Erythroblast (primary cell): ENCODE results near the gene RNF168.
"Not testable (repeated sequence)": the region's sequence is repeated elsewhere in the genome, so short reads cannot be mapped to it uniquely, and the experiment has no call there.

Experiments used
- DNase-seq, 2 experiments: peaks; one replicate each; lab custom pipeline; 2025; lab: John Stamatoyannopoulos, UW
- GATA1 ChIP-seq: IDR thresholded peaks from 2 replicates; pipeline ENCODE4 v1.6.1; 2011; ENCODE audit warnings: low read depth, mild to moderate bottlenecking, control low read depth, low read length, moderate library complexity
- POLR2A ChIP-seq: IDR thresholded peaks from 2 replicates; pipeline ENCODE4 v1.6.1; 2011; ENCODE audit warnings: mild to moderate bottlenecking, low read length

The RNF168 gene

GRCh38 chr3:196503196-196504076, at the start of gene RNF168:
Gene RNF168, minus strand, starts transcription at chr3:196503768. Its CDS starts 595 bp downstream, at chr3:196503173.
- peak; percentile 92 for DNase-seq
- TF ChIP-seq GATA1 = no peak
- peak; percentile 82 for TF ChIP-seq POLR2A

- no peak for TF ChIP-seq GATA1
- no peak for TF ChIP-seq POLR2A
- no peak for DNase-seq
Observed at GRCh38 chr3:196552253-196552652, 48.7 kb upstream of the RNF168 start.

GRCh38 chr3:196550172-196550571, 46.6 kb upstream of the RNF168 start:
- not testable (repeated sequence) for DNase-seq

- DNase-seq = not testable (repeated sequence)
Observed at GRCh38 chr3:196549312-196549711, 45.7 kb upstream of the RNF168 start.

GRCh38 chr3:196547067-196547466, 43.5 kb upstream of the RNF168 start:
- no peak for DNase-seq
- TF ChIP-seq POLR2A (no peak), GATA1 (no peak)

DNA sequence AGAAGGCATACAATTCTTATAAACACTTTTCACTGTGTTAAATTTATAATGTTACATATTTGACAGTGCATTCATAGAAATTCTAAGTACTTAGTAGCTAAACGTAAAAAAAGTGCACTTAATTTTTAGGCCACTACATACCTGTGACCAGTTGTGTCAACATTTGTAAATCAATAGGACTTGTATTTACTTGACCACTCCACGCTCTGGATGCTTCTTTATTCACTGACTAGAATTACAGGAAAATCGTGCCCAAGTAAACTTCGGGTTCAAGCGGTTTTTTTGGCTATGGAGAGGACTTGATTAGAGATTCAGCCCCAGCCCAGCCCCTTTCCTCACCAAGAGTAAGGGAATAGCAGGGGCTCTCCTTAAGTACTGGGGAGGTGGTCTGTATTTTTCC, 43.0 kb upstream of the RNF168 start:
- no peak for DNase-seq

GRCh38 chr3:196544491-196544992, 41.0 kb upstream of the RNF168 start:
- DNase-seq = no peak
- TF ChIP-seq POLR2A (no peak), GATA1 (no peak)

More for the DNA sequence above, 43.0 kb upstream of the RNF168 start:
- TF ChIP-seq POLR2A (no peak), GATA1 (no peak)

GRCh38 chr3:196541684-196542445, 38.3 kb upstream of the RNF168 start:
- TF ChIP-seq POLR2A (no peak), GATA1 (no peak)
- no peak for DNase-seq

DNA sequence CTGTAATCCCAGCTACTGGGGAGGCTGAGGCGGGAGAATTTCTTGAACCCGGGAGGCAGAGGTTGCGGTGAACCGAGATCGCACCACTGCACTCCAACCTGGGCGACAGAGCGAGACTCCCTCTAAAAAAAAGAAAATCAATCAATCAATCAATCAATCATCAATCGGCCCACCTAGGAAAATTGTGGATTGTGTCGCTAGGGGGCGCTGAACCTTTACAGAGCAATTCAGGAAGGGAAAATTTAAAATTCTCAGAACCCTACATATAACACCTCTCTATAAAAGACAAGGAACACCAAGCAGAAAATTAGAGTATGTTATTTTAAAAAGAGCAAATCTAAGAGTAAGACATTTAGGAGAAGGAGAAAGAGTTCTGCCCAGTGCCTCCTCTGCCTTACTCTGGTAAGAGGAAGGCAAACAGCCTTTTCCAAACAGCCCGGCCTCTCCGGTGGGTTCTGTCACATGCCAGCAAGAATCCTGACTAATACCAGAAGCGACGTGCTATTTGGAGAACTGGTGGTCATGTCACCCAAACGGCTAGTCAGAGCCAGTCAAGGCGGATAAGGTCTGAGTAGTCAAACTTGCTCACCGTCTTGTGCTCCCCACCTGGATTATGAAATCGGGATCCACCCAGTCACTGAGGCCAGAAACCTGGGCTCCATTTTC, 33.9 kb upstream of the RNF168 start:
- TF ChIP-seq POLR2A = no peak
- DNase-seq = peak; percentile 46 to 68

DNA sequence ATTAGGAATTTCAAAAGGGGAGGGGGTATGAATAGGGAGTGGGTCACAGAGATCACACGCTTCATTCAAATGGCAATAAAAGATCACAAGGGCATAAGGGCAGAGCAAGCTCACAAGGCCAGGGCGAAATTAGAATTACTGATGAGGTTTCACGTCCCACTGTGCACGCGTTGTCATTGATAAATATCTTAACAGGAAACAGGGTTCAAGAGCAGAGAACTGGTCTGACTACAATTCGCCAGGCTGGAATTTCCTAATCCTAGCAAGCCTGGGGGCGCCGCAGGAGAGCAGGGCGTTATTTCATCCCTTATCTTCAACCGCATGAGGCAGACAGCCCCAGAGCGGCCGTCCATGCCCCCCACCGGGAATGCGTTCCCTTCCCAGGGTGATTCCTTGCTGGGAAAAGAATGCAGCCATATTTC, 29.7 kb upstream of the RNF168 start:
- TF ChIP-seq GATA1 = no peak
- TF ChIP-seq POLR2A = no peak
- DNase-seq = no peak

- no peak for DNase-seq
- TF ChIP-seq GATA1 (no peak), POLR2A (no peak)
Observed at GRCh38 chr3:196531418-196531817, 27.9 kb upstream of the RNF168 start.

- DNase-seq = peak; percentile 84 to 90
- no peak for TF ChIP-seq GATA1
- TF ChIP-seq POLR2A = peak; percentile 49
Observed at GRCh38 chr3:196528639-196529233, 25.2 kb upstream of the RNF168 start.

- DNase-seq = no peak
- no peak for TF ChIP-seq GATA1
- no peak for TF ChIP-seq POLR2A
Observed at GRCh38 chr3:196525141-196525540, 21.6 kb upstream of the RNF168 start.
